Left forelimb (tissue), 1 donor: Measurements from ENCODE around the gene CCL4L2.
"Not testable (repeated sequence)": the region's sequence is repeated elsewhere in the genome, so short reads cannot be mapped to it uniquely, and the experiment has no call there.

Experiments used
- DNase-seq: peaks from one replicate; pipeline ENCODE4 v3.0.0-alpha.2; 2018; ENCODE audit warnings: low spot score

CCL4L2 gene

DNA sequence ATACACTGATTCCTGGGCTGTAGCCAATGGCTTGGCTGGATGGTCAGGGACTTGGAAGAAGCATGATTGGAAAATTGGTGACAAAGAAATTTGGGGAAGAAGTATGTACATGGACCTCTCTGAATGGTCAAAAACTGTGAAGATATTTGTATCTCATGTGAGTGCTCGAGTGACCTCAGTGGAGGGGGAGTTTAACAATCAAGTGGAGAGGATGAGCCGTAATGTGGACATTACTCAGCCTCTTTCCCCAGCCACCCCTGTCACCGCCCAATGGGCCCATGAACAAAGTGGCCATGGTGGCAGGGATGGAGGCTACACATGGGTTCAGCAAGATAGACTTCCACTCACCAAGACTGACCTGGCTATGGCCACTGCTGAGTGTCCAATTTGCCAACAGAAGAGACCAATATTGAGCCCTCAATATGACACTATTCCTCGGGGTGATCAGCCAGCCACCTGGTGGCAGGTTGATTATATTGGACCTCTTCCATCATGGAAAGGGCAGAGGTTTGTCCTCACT lies 10.8 kb downstream of the CCL4L2 start:
- DNase-seq = not testable (repeated sequence)

DNA sequence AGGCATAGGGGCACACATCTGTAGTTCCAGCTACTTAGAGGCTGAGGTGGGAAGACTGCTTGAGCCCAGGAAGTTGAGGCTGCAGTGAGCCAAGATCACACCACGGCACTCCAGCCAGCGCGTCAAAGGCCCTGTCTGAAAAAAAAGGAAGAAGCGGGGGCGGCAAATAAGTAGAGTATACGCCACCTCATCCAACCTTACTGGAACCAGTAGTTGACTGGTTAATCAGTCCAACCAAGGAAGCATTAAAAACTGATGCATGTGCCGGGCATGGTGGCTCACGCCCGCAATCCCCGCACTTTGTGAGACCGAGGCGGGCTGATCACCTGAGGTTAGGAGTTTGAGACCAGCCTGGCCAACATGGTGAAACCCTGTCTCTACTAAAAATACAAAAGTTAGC lies 12.1 kb downstream of the CCL4L2 start:
- DNase-seq = not testable (repeated sequence)

DNA sequence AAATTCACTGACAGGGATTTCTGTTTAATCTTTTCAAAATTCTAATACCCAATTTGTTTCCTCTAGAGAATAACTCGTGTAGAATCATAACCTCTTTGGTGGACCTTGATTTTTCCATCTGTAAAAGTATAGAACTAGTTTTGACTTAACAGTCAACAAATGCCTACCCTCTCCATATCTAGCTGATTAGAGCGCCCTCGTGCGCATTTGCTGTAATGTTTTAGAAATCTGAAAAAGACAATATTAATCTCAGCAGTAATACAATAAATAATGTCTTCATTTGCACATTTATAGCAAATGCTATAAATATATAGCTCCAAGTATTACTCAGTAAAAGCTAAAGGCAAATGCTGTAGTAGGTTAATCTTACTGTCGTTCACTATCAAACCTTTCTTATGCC lies 18.8 kb downstream of the CCL4L2 start:
- not testable (repeated sequence) for DNase-seq

DNA sequence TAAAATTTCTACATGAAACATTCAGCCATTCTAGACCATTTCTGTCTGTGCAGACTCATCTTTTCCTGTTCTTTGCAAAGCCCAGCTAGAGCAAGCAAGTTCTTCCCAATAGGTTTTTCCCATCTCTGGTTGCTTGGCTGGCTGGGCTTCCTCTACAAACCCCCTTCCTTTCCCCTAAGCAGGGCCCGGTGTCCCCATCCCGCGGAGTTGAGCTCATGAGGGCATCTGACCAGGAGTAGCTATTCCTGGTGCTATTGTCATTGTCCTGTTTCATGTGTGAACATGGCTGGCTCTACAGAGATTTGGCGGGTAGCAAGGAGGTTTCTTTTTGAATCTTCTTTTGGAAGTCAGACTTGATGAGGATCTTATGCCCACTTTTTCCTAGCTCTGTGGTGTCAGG lies 31.2 kb downstream of the CCL4L2 start:
- DNase-seq = not testable (repeated sequence)
